Choroid plexus epithelial cell (primary cell): ENCODE data around the gene ADARB1.
A peak's percentile ranks its signal among the peaks of the same experiment; 100 is the strongest.

Experiments
- DNase-seq: peaks from one replicate; pipeline ENCODE4 v3.0.0-alpha.2; 2010; ENCODE audit warnings: low read depth
- H3K4me3 ChIP-seq: 2 replicates; pipeline ENCODE4 v1.5.1; 2011; ENCODE audit warnings: low read depth, mild to moderate bottlenecking, control low read depth, low read length, moderate library complexity
- TF ChIP-seq, protein P1 (sequence below): conservative IDR thresholded peaks from 2 replicates; pipeline ENCODE4 v1.5.1; 2011; ENCODE audit warnings: low read depth, mild to moderate bottlenecking, control low read depth, inconsistent platforms, low read length, moderate library complexity

Gene ADARB1

DNA sequence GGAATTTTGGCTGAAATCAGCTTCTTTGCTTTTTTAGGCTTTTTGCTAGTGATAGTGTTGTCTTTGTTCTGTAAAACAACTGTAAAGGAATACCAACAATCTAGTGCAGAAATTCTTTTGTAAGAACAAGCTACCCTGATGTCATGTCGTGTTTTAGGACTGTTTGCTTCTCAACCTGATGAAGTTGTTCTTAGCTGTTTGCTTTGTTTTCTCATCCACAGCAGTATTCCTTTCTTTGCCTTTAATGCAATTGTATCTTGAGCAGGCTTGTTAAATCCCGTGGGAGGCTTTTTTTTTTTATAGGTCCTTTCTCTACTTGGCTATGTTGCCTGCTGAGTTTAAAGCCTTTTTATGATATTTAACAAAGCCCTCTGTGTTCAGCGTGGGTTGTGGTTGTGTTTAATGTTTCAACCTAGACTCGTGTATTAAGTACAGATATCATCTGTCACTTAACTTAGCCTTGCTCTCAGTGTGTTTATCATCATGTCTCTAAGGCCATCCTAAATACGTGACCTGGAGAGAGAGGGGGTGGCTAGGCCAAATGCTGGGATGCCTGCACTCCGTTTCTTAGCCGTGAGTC, 31.6 kb downstream of the ADARB1 start:
- TF ChIP-seq, protein P1, sequence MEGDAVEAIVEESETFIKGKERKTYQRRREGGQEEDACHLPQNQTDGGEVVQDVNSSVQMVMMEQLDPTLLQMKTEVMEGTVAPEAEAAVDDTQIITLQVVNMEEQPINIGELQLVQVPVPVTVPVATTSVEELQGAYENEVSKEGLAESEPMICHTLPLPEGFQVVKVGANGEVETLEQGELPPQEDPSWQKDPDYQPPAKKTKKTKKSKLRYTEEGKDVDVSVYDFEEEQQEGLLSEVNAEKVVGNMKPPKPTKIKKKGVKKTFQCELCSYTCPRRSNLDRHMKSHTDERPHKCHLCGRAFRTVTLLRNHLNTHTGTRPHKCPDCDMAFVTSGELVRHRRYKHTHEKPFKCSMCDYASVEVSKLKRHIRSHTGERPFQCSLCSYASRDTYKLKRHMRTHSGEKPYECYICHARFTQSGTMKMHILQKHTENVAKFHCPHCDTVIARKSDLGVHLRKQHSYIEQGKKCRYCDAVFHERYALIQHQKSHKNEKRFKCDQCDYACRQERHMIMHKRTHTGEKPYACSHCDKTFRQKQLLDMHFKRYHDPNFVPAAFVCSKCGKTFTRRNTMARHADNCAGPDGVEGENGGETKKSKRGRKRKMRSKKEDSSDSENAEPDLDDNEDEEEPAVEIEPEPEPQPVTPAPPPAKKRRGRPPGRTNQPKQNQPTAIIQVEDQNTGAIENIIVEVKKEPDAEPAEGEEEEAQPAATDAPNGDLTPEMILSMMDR: no peak
- no peak overlapping the region for H3K4me3 ChIP-seq
- no peak for DNase-seq

DNA sequence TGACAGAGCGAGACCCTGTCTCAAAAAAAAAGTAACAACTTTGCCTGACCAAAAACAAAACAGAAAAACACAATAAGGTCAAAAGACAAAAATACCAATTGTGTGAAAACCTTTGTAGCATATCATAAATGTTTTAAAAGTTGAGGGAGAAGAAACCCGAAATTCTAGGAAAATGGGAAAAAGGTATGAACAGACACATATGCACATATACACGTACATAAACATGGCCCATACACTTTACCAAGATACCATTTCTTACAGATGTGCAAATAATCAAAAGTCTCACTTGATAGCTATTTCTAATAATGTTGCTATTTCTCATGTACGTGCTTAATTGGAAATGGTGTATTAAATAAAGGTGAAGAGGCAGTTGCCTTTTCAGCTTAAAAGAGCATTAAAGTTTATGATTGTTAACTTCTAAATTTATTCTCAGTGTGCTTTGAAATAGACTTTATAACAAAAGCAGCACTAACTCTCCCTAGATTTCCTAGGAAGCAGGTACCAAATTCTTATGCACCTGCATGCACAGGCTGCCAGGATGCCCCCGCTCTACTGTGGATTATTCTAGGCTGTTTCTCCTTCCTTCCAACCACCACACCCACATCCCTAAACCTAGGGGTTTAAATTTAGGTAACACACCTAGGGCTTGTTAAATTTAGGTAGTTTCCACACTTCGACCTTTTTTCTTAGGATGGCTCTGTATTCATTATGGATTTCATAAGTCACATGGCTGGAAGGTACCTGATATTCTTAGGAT, 33.8 kb downstream of the ADARB1 start:
- TF ChIP-seq, protein P1: no peak

DNA sequence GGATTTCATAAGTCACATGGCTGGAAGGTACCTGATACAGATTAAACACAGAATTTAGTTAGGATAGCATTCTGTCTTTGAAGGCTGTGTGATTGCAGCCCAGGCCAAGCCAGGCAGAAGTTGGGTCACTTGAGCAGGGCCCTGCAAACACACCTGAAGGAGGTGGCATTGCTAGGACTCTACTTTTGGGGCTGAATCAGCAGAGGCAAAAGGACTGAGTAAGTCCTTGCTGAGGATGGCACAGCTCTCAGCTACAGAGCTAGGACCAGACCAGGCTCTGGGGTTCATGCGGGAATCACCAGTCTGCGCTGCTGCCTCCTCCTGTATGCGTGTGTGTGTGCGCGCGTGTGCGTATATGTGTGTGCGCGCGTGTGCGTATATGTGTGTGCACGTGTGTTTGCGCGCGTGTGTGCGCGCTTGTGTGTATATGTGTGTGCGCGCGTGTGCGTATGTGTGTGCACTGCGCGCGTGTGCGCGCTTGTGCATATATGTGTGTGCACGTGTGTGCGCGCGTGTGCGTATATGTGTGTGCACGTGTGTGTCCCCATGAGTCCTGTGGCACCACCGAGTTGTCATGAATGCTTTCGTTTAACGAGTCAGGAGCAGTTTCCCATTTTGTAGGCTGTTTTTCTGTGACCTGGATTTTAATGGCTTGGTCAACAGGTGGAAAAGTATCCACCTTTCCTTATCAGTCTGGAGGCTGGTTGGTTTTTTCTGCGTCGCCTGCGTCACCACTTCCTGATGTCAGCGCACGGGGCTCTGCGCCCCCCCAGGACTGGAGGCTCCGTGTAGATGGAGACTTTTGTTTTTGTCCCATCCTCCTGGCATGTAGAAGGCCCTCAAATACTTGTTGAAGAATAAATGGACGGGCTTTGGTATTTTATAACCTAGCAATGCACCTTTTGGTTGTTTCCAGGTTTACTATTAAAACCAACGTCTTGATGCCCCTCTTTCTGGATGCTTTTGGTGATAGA, 34.7 kb downstream of the ADARB1 start:
- TF ChIP-seq, protein P1: no peak
- no peak overlapping the region for H3K4me3 ChIP-seq

More for the DNA sequence above, 33.8 kb downstream of the ADARB1 start:
- no peak overlapping the region for H3K4me3 ChIP-seq
- no peak for DNase-seq

DNA sequence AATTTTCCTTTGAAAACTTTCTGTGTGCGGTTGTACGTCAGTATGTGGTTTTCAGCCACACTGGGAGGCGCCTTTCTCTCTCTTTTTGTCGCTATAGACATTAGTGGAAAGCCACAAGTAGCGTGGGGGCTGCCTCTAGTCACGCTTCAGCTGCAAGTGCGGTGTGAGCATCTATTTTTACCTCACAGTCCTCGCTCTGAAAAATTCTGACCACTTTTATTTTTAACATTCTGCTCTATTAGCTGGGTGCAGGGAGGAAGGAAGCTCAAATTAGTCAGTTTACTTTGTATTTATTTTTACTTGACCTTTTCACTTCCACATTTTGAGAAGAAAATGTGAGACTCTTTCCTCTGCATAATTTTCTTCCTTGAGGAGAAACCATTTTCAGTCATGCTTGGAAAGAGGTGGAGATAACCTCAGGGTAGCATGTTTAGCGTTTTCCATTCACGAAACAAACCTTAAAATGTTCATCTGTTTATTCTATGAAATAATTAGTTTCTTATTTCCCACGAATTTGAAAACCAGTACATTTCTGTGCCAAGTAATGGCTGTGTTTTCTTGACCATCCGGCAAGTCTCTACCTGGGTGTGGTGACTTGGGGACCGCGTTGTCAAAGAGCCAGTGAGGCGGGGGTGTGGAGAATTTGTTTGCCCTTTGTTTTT, 35.6 kb downstream of the ADARB1 start:
- H3K4me3 ChIP-seq: peak overlapping the region; percentile 17
- no peak for DNase-seq
- TF ChIP-seq, protein P1: no peak

More for the DNA sequence above, 34.7 kb downstream of the ADARB1 start:
- DNase-seq: no peak

DNA sequence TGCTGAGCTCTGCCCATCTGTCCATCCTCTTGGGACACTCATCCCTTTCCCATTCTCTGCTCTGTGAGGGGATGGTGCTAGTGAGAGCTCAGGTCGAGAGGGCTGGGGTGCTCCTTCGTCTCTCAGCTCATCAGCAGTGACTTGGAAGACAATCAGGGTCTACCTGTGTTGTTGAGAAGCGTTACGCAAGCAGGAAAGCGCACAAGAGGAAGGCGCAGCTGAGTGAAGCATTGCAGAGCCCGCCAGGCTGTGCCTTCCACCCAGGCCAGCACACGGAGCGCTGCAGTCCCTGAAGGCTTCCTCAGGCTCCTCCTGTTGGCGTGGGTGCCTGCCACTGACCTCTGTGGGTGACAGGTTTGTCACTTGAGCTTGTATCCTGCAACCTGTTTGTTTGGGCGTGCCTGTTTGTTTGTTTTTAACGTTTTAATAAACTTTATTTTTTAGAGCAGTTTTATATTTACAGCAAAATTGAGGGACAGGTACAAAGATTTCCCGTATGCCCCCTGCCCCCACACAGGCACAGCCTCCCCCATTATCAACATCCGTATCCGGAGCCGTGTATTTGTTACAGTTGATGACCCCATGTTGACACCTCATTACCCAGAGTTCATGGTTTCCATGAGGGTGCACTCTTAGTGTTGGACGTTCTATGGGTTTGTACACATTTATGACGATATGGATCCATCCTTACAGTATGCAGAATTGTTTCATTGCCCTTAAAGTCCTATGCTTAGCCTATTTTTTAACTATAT, 36.7 kb downstream of the ADARB1 start:
- TF ChIP-seq, protein P1: no peak
- H3K4me3 ChIP-seq: no peak overlapping the region
- no peak for DNase-seq

DNA sequence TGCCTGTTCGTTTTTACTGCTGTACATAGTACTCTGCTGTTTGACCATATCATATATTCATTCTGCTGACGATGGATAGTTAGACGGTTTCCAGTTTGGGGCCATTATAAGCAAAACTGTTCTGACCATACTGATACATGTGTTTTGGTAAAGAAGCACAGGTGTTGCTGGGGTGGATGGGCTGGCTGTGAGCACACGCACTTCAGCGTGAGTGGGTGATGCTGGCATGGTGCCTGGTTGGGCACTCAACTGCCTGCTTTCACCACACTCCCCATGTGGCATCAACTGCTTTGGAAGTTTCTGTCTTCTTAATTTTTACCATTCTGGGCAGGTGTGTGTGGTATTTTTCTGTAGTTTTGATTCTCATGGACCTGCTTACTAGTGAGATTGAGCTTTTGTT, 37.3 kb downstream of the ADARB1 start:
- TF ChIP-seq, protein P1: no peak
- DNase-seq: no peak
- H3K4me3 ChIP-seq: no peak overlapping the region
